H9 (cell line): ENCODE results near the gene ATE1. TPM values are rescaled to one million over a fixed set of nuclear protein-coding genes. Genes with fewer than 3 reads are reported as not detected.

Source experiments
- DNase-seq: peaks from one replicate; pipeline ENCODE4 v3.0.0-alpha.2; 2017
- H2AFZ ChIP-seq: one replicate; pipeline ENCODE4 v1.6.1; 2013; ENCODE audit warnings: mild to moderate bottlenecking, low read length, control low read depth, moderate library complexity
- H2AK5ac ChIP-seq: 2 replicates; pipeline ENCODE4 v1.6.1; 2013; ENCODE audit warnings: low read length, control low read depth, mixed read lengths; ENCODE audit not compliant: insufficient read length
- H2BK120ac ChIP-seq: one replicate; pipeline ENCODE4 v1.6.1; 2013; ENCODE audit warnings: low read depth, mild to moderate bottlenecking, low read length, control low read depth, inconsistent platforms; ENCODE audit not compliant: poor library complexity, severe bottlenecking
- H2BK12ac ChIP-seq: 2 replicates; pipeline ENCODE4 v1.6.1; 2013; ENCODE audit warnings: low read length, control low read depth, mixed read lengths, low read depth; ENCODE audit not compliant: insufficient read length
- H2BK15ac ChIP-seq: 2 replicates; pipeline ENCODE4 v1.6.1; 2013; ENCODE audit warnings: low read depth, low read length, control low read depth
- H2BK20ac ChIP-seq: one replicate; pipeline ENCODE4 v1.6.1; 2013; ENCODE audit warnings: low read depth, mild to moderate bottlenecking, low read length, control low read depth, inconsistent platforms; ENCODE audit not compliant: poor library complexity, severe bottlenecking
- H2BK5ac ChIP-seq: 2 replicates; pipeline ENCODE4 v1.6.1; 2013; ENCODE audit warnings: low read length, control low read depth, mixed read lengths; ENCODE audit not compliant: insufficient read length
- H3K14ac ChIP-seq: 2 replicates; pipeline ENCODE4 v1.6.1; 2013; ENCODE audit warnings: low read length, control low read depth; ENCODE audit not compliant: insufficient read depth
- H3K18ac ChIP-seq: 2 replicates; pipeline ENCODE4 v1.6.1; 2013; ENCODE audit warnings: low read depth, mild to moderate bottlenecking, mixed read lengths, low read length, control low read depth; ENCODE audit not compliant: insufficient read length
- H3K23ac ChIP-seq: 2 replicates; pipeline ENCODE4 v1.6.1; 2013; ENCODE audit warnings: low read length, control low read depth, mixed read lengths, low read depth; ENCODE audit not compliant: insufficient read length
- H3K23me2 ChIP-seq: 2 replicates; pipeline ENCODE4 v1.6.1; 2013; ENCODE audit warnings: low read depth, mild to moderate bottlenecking, mixed read lengths, low read length, control low read depth; ENCODE audit not compliant: insufficient read length, poor library complexity, severe bottlenecking
- H3K27ac ChIP-seq: 2 replicates; pipeline ENCODE4 v1.5.1; 2013; ENCODE audit warnings: low read length, control low read depth, mixed read lengths, low read depth; ENCODE audit not compliant: insufficient read length
- H3K27me3 ChIP-seq: 2 replicates; pipeline ENCODE4 v1.6.1; 2013; ENCODE audit warnings: low read length, control low read depth, inconsistent platforms; ENCODE audit not compliant: insufficient read depth
- H3K4ac ChIP-seq: 2 replicates; pipeline ENCODE4 v1.6.1; 2013; ENCODE audit warnings: low read depth, mild to moderate bottlenecking, control low read depth, inconsistent platforms, low read length, moderate library complexity
- H3K4me1 ChIP-seq: 2 replicates; pipeline ENCODE4 v1.6.1; 2013; ENCODE audit warnings: low read length, control low read depth, inconsistent platforms; ENCODE audit not compliant: insufficient read depth
- H3K4me2 ChIP-seq: 2 replicates; pipeline ENCODE4 v1.6.1; 2013; ENCODE audit warnings: low read length, control low read depth, mixed read lengths; ENCODE audit not compliant: insufficient read length, insufficient read depth
- H3K56ac ChIP-seq: 2 replicates; pipeline ENCODE4 v1.6.1; 2013; ENCODE audit warnings: low read depth, mild to moderate bottlenecking, mixed read lengths, low read length, control low read depth; ENCODE audit not compliant: insufficient read length
- H3K79me1 ChIP-seq: 2 replicates; pipeline ENCODE4 v1.6.1; 2013; ENCODE audit warnings: low read depth, mild to moderate bottlenecking, moderate library complexity, low read length, control low read depth, inconsistent platforms; ENCODE audit not compliant: insufficient read depth, poor library complexity, severe bottlenecking
- H3K79me2 ChIP-seq: 2 replicates; pipeline ENCODE4 v1.6.1; 2013; ENCODE audit warnings: low read length, control low read depth, inconsistent platforms; ENCODE audit not compliant: insufficient read depth
- H3K9ac ChIP-seq: 2 replicates; pipeline ENCODE4 v1.6.1; 2013; ENCODE audit warnings: low read length, control low read depth, mixed read lengths; ENCODE audit not compliant: insufficient read length; ENCODE audit errors: extremely low read depth
- H3K9me3 ChIP-seq: one replicate; pipeline ENCODE4 v1.6.1; 2013; ENCODE audit warnings: low read depth, low read length, inconsistent platforms; ENCODE audit not compliant: control insufficient read depth
- H3T11ph ChIP-seq: one replicate; pipeline ENCODE4 v1.6.1; 2013; ENCODE audit warnings: mild to moderate bottlenecking, low read length, control low read depth, inconsistent platforms
- H4K20me1 ChIP-seq: one replicate; pipeline ENCODE4 v1.6.1; 2013; ENCODE audit not compliant: control insufficient read depth, insufficient read length, insufficient read depth
- H4K5ac ChIP-seq: 2 replicates; pipeline ENCODE4 v1.6.1; 2013; ENCODE audit warnings: low read depth, mild to moderate bottlenecking, mixed read lengths, low read length, control low read depth; ENCODE audit not compliant: insufficient read length
- H4K8ac ChIP-seq: replicated peaks from 2 replicates; pipeline ENCODE4 v1.6.1; 2013; ENCODE audit warnings: low read length, control low read depth, mixed read lengths, low read depth; ENCODE audit not compliant: insufficient read length
- H4K91ac ChIP-seq: 2 replicates; pipeline ENCODE4 v1.6.1; 2013; ENCODE audit warnings: low read depth, mild to moderate bottlenecking, moderate library complexity, mixed read lengths, low read length, control low read depth; ENCODE audit not compliant: insufficient read length
- H3K27ac Mint-ChIP-seq, 3 experiments: 2 replicates in 2 of 3; 3 replicates in 1 of 3; pipeline ENCODE4 v1.8.0; 2020 to 2021; ENCODE audit warnings: mixed read lengths in 3 of 3, mild to moderate bottlenecking in 1 of 3, moderate library complexity in 1 of 3
- H3K27me3 Mint-ChIP-seq: 2 replicates; pipeline ENCODE4 v1.8.0; 2021; ENCODE audit warnings: low read depth, mild to moderate bottlenecking, moderate library complexity, mixed read lengths
- H3K36me3 Mint-ChIP-seq, 3 experiments: 2 replicates in 2 of 3; 3 replicates in 1 of 3; pipeline ENCODE4 v1.8.0; 2020 to 2021; ENCODE audit warnings: low read depth in 3 of 3, mixed read lengths in 3 of 3; ENCODE audit not compliant: insufficient read depth in 1 of 3
- H3K4me1 Mint-ChIP-seq, 2 experiments: 2 replicates each; pipeline ENCODE4 v1.8.0; 2020; ENCODE audit warnings: mixed read lengths in 2 of 2
- H3K4me3 Mint-ChIP-seq, 2 experiments: 2 replicates in 1 of 2; 3 replicates in 1 of 2; pipeline ENCODE4 v1.8.0; 2020 to 2021; ENCODE audit warnings: mild to moderate bottlenecking in 2 of 2, mixed read lengths in 2 of 2, moderate library complexity in 1 of 2
- H3K9me3 Mint-ChIP-seq, 2 experiments: 2 replicates in 1 of 2; 3 replicates in 1 of 2; pipeline ENCODE4 v1.8.0; 2020; ENCODE audit warnings: mild to moderate bottlenecking in 2 of 2, mixed read lengths in 2 of 2, moderate library complexity in 1 of 2
- CTCF ChIP-seq: fragments of 200-600 bp; sonication (generic); conservative IDR thresholded peaks from 3 replicates; pipeline ENCODE4 v1.8.0; 2021; ENCODE audit warnings: antibody characterized with exemption, mild to moderate bottlenecking
- WGBS: extraction: QIAGEN DNeasy Blood & Tissue Kit; methylation state at CpG from one replicate; pipeline ENCODE4 v1.1.7; 2013; ENCODE audit warnings: missing lambda C conversion rate, low lambda C conversion rate, mixed read lengths; ENCODE audit not compliant: insufficient read length; ENCODE audit errors: extremely low coverage; 5-methylcytosine and 5-hydroxymethylcytosine counted together
- total RNA-seq: library from RNA; stranded (reverse); gene quantifications from 2 replicates; pipeline ENCODE4 v1.2.1, GENCODE V29; 2021

The ATE1 gene
- total RNA-seq, 1 experiment from 2014 or later: 29.0 TPM

GRCh38 chr10:121830101-121830500, 97.7 kb downstream of the ATE1 start:
- Histone ChIP-seq H3K18ac (no peak overlapping the region), H2BK12ac (no peak overlapping the region), H2BK5ac (no peak overlapping the region), H2AFZ (no peak overlapping the region), H3K9me3 (no peaks in the 10 kb centered on the region), H3K79me2 (no peaks in the 10 kb centered on the region), H2BK20ac (no peak overlapping the region), H3K4me1 (no peaks in the 10 kb centered on the region), H4K8ac (no peak overlapping the region), H3K14ac (no peak overlapping the region), H3K9ac (no peak overlapping the region), H3K56ac (no peak overlapping the region), H2BK15ac (no peak overlapping the region), H3K79me1 (no peaks in the 10 kb centered on the region), H3K23me2 (no peaks in the 10 kb centered on the region), H3K4me2 (no peak overlapping the region), H4K20me1 (no peaks in the 10 kb centered on the region), H4K5ac (no peak overlapping the region), H4K91ac (no peak overlapping the region), H2AK5ac (no peak overlapping the region), H3K27ac (no peak overlapping the region), H3K23ac (no peak overlapping the region), H3K4ac (no peak overlapping the region), H3K27me3 (no peaks in the 10 kb centered on the region), H3T11ph (no peak overlapping the region), H2BK120ac (no peak overlapping the region)
- Mint-ChIP-seq H3K27ac (no peak overlapping the region), H3K4me1 (no peaks in the 10 kb centered on the region), H3K27me3 (no peaks in the 10 kb centered on the region), H3K9me3 (no peaks in the 10 kb centered on the region), H3K36me3 (peaks cover 10 to 31% (median 31%) of the 10 kb centered on the region in 3 experiments; a peak in 6 of 7 replicates), H3K4me3 (no peak overlapping the region)
- WGBS: no CpG with 5 or more reads among the region's 2 CpGs
- no peak for TF ChIP-seq CTCF
- DNase-seq: no peak
